DND-41 (cell line): ENCODE measurements around the gene C17orf75.

Source experiments
- CTCF ChIP-seq: IDR thresholded peaks from 2 replicates; pipeline ENCODE4 v1.5.1; 2012; ENCODE audit warnings: borderline replicate concordance, low read length, moderate library complexity, mild to moderate bottlenecking; ENCODE audit not compliant: poor library complexity, severe bottlenecking; ENCODE audit errors: extremely low read depth
- EZH2 ChIP-seq: IDR thresholded peaks from 3 replicates; pipeline ENCODE4 v1.6.1; 2012; ENCODE audit warnings: borderline replicate concordance, low read depth, mild to moderate bottlenecking, moderate library complexity, low read length, inconsistent platforms; ENCODE audit not compliant: severe bottlenecking

DNA sequence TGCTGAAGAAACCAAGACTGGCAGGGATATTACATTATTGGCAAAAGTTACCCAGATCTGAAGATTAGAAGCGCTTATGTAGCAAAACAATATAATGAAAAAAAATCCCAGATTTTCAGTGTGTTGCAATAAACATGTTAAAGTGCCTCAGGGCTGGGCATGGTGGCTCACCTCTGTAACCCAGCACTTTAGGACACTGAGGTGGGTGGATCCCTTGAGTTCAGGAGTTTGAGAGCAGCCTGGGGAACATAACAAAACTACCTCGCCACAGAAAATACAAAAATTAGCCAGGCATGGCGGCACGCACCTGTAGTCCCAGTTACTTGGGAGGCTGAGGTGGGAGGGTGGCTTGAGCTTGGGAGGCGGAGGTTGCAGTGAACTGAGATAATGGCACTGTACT is 14.8 kb upstream of the C17orf75 start:
- TF ChIP-seq CTCF (no peak), EZH2 (no peak)
